Activated naive CD4-positive, alpha-beta T cell treated with anti-CD3 and anti-CD28 coated beads, Interleukin-2, amount 10 ng/mL, durations not matched to agents 5 hours and 36 hours (primary cell): ENCODE measurements around the gene GOLGA6L22. TPM values are rescaled to one million over a fixed set of nuclear protein-coding genes. Genes with fewer than 3 reads are reported as not detected.

Experiments used
- total RNA-seq, 2 experiments: library from RNA; stranded (reverse); gene quantifications; one replicate each; pipeline ENCODE4 v1.2.3, GENCODE V29; 2021

GOLGA6L22 gene, protein sequence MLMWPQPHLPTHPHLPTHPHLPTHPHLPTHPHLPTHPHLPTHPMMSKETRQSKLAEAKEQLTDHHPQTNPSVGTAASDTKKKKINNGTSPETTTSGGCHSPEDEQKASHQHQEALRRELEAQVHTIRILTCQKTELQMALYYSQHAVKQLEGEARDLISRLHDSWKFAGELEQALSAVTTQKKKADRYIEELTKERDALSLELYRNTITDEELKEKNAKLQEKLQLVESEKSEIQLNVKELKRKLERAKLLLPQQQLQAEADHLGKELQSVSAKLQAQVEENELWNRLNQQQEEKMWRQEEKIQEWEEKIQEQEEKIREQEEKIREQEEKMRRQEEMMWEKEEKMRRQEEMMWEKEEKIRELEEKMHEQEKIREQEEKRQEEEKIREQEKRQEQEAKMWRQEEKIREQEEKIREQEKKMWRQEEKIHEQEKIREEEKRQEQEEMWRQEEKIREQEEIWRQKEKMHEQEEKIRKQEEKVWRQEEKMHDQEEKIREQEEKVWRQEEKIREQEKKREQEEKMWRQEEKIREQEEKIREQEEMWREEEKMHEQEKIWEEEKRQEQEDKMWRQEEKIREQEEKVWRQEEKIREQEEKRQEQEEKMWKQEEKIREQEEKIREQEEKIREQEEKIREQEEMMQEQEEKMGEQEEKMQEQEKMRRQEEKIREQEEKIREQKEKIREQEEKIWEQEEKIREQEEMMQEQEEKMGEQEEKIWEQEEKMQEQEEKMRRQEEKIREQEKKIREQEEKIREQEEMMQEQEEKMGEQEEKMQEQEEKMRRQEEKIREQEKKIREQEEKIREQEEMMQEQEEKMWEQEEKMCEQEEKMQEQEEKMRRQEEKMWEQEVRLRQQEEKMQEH
- total RNA-seq = not detected

DNA sequence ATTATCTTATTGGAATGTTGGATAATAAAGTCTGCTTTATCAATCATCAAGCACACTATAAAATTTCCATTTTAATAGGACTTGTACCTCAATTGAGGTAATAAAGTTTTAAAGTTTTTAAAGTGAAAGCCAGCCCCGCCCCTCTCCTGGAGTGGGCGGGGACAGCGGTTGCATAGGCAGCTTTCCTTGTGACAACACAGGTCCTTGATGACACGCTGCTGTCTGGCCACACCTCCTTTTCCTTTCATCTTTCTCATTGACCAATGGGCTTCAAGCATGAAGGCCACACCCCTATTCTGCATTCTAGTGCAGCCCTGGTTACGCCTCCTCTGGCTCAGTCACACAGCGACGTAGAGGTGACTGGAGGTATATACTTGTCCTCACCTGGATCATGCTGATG, at the start of gene GOLGA6L22:
Gene GOLGA6L22, plus strand, starts transcription at position 301 of the 400 bp plus-strand sequence. Its CDS starts 91 bp downstream, at position 392.

